Peyer's patch (tissue), 4 donors: ENCODE data around the gene GLDC.

Source experiments
- POLR2A ChIP-seq, 2 donors: fragments of 450-650 bp; IDR thresholded peaks; one replicate each; pipeline ENCODE4 v1.5.1; 2017; ENCODE audit warnings: antibody characterized with exemption in 2 of 2, mild to moderate bottlenecking in 2 of 2, moderate library complexity in 2 of 2
- TF ChIP-seq, protein P1 (sequence below), 6 experiments: fragments of 450-650 bp in 4 of 6; fragments of 200-600 bp in 2 of 6; sonication (generic) in 1 of 6; IDR thresholded peaks; one replicate each; pipeline ENCODE4 v1.5.1; 2017 to 2019; ENCODE audit warnings: antibody characterized with exemption in 6 of 6, mild to moderate bottlenecking in 3 of 6, moderate library complexity in 1 of 6

DNA sequence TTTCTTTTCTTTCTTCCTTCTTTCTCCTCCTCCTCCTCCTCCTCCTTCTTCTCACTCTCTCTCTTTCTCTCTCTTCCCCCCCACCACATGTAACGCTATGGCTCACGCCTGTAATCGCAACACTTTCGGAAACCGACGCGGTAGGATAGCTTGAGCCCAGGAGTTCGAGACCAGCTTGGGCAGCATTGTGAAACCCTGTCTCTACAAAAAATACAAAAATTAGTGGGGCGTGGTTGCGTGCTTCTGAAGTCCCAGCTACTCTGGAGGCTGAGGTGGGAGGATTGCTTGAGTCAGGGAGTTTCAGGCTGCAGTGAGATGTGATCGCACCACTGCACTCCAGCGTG is 736 bp upstream of the GLDC start:
- TF ChIP-seq, protein P1, sequence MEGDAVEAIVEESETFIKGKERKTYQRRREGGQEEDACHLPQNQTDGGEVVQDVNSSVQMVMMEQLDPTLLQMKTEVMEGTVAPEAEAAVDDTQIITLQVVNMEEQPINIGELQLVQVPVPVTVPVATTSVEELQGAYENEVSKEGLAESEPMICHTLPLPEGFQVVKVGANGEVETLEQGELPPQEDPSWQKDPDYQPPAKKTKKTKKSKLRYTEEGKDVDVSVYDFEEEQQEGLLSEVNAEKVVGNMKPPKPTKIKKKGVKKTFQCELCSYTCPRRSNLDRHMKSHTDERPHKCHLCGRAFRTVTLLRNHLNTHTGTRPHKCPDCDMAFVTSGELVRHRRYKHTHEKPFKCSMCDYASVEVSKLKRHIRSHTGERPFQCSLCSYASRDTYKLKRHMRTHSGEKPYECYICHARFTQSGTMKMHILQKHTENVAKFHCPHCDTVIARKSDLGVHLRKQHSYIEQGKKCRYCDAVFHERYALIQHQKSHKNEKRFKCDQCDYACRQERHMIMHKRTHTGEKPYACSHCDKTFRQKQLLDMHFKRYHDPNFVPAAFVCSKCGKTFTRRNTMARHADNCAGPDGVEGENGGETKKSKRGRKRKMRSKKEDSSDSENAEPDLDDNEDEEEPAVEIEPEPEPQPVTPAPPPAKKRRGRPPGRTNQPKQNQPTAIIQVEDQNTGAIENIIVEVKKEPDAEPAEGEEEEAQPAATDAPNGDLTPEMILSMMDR (IDR thresholded peaks at IDR 0.05), result no peak
- no peak for TF ChIP-seq POLR2A (IDR thresholded peaks at IDR 0.05)
